ENCODE results near the gene RPS10.
A peak's percentile ranks its signal among the peaks of the same experiment; 100 is the strongest.
"Not testable (repeated sequence)": the region's sequence is repeated elsewhere in the genome, so short reads cannot be mapped to it uniquely, and the experiment has no call there.

RPS10 gene

GRCh38 chr6:34447386-34447785, 21.5 kb upstream of the RPS10 start:
- DNase-seq, result no peak

GRCh38 chr6:34445313-34445860, 19.5 kb upstream of the RPS10 start:
- DNase-seq, result no peak

- DNase-seq, result no peak
Observed at GRCh38 chr6:34441526-34441925, 15.7 kb upstream of the RPS10 start.

- DNase-seq, result no peak
Observed at GRCh38 chr6:34439442-34439841, 13.6 kb upstream of the RPS10 start.

- DNase-seq, result no peak
Observed at GRCh38 chr6:34438705-34439104, 12.8 kb upstream of the RPS10 start.

GRCh38 chr6:34437644-34437970, 11.7 kb upstream of the RPS10 start:
- DNase-seq, result no peak

GRCh38 chr6:34436803-34437643, 11.2 kb upstream of the RPS10 start:
- DNase-seq, result no peak

GRCh38 chr6:34435916-34436315, 10.0 kb upstream of the RPS10 start:
- DNase-seq, result no peak

- DNase-seq, result no peak
Observed at GRCh38 chr6:34425132-34425497, 754 bp downstream of the RPS10 start.

- no peak for DNase-seq
Observed at GRCh38 chr6:34424200-34425131, 1.4 kb downstream of the RPS10 start.

GRCh38 chr6:34423254-34423653, 2.6 kb downstream of the RPS10 start:
- DNase-seq, result no peak

GRCh38 chr6:34418367-34418766, 7.5 kb downstream of the RPS10 start:
- DNase-seq, result no peak

GRCh38 chr6:34416877-34417371, 8.9 kb downstream of the RPS10 start:
- DNase-seq, result no peak

GRCh38 chr6:34414999-34415858, 10.6 kb downstream of the RPS10 start:
- peak; percentile 7 for DNase-seq

- DNase-seq, result no peak
Observed at GRCh38 chr6:34412643-34413214, 13.1 kb downstream of the RPS10 start.

- DNase-seq, result no peak
Observed at GRCh38 chr6:34412016-34412415, 13.9 kb downstream of the RPS10 start.

GRCh38 chr6:34407915-34408314, 18.0 kb downstream of the RPS10 start:
- DNase-seq, result not testable (repeated sequence)

- no peak for DNase-seq
Observed at GRCh38 chr6:34396518-34396917, 29.4 kb downstream of the RPS10 start.

- no peak for DNase-seq
Observed at GRCh38 chr6:34393966-34394305, 31.9 kb downstream of the RPS10 start.

- no peak for DNase-seq
Observed at GRCh38 chr6:34393191-34393965, 32.5 kb downstream of the RPS10 start.

- DNase-seq, result peak; percentile 91
Observed at GRCh38 chr6:34392497-34393190, 33.2 kb downstream of the RPS10 start, which contains the start of gene NUDT3. NUDT3 (minus strand) TSS chr6:34392669; CDS start chr6:34392362, 307 bp downstream.
